Stimulated activated naive B cell treated with anti-CD40 and anti-IgM and Interleukin-4, amounts not matched to agents 10 μg/mL and 1 μg/mL and 100 μg/mL, for 72 hours (primary cell): ENCODE data around the gene IL9.

Source experiments
- ATAC-seq, 2 donors: fragments of 150-1000 bp; cut with Tn5 transposase; replicated peaks; 2 replicates each; pipeline ENCODE4 v1.10.0; 2021; ENCODE audit warnings: moderate library complexity in 1 of 2
- DNase-seq: peaks from one replicate; pipeline ENCODE4 v3.0.0; 2021
- H3K27ac Mint-ChIP-seq: one replicate; pipeline ENCODE4 v1.8.0; 2022; ENCODE audit warnings: mild to moderate bottlenecking, mixed read lengths
- H3K27me3 Mint-ChIP-seq, 2 donors: one replicate each; pipeline ENCODE4 v1.8.0; 2022; ENCODE audit warnings: mixed read lengths in 2 of 2
- H3K36me3 Mint-ChIP-seq, 2 donors: one replicate each; pipeline ENCODE4 v1.8.0; 2022; ENCODE audit warnings: mixed read lengths in 2 of 2, mild to moderate bottlenecking in 1 of 2
- H3K4me1 Mint-ChIP-seq, 2 donors: one replicate each; pipeline ENCODE4 v1.8.0; 2022; ENCODE audit warnings: mixed read lengths in 2 of 2, mild to moderate bottlenecking in 1 of 2
- H3K4me3 Mint-ChIP-seq, 2 donors: one replicate each; pipeline ENCODE4 v1.8.0; 2022; ENCODE audit warnings: mild to moderate bottlenecking in 2 of 2, mixed read lengths in 2 of 2, moderate library complexity in 1 of 2
- H3K9me3 Mint-ChIP-seq, 2 donors: one replicate each; pipeline ENCODE4 v1.8.0; 2022; ENCODE audit warnings: mixed read lengths in 2 of 2, mild to moderate bottlenecking in 1 of 2

Gene IL9

GRCh38 chr5:135851186-135851914, 44.3 kb downstream of the IL9 start:
- Mint-ChIP-seq H3K27ac (no peak overlapping the region), H3K4me3 (no peak overlapping the region), H3K27me3 (peaks cover 0 to 9% of the 10 kb centered on the region in 2 donors), H3K4me1 (no peaks in the 10 kb centered on the region), H3K36me3 (no peaks in the 10 kb centered on the region), H3K9me3 (no peaks in the 10 kb centered on the region)
- no peak for ATAC-seq
- no peak for DNase-seq

GRCh38 chr5:135850671-135851070, 45.0 kb downstream of the IL9 start:
- ATAC-seq (no peak), DNase-seq (no peak)
- no peak overlapping the region for H3K27ac Mint-ChIP-seq
- peaks cover 0 to 2% of the 10 kb centered on the region in 2 donors for H3K27me3 Mint-ChIP-seq
- H3K36me3 Mint-ChIP-seq: no peaks in the 10 kb centered on the region
- no peaks in the 10 kb centered on the region for H3K4me1 Mint-ChIP-seq
- no peaks in the 10 kb centered on the region for H3K9me3 Mint-ChIP-seq
- no peak overlapping the region for H3K4me3 Mint-ChIP-seq

GRCh38 chr5:135850231-135850630, 45.4 kb downstream of the IL9 start:
- no peak for ATAC-seq
- H3K27ac Mint-ChIP-seq: no peak overlapping the region
- no peaks in the 10 kb centered on the region for H3K27me3 Mint-ChIP-seq
- H3K4me3 Mint-ChIP-seq: no peak overlapping the region
- H3K36me3 Mint-ChIP-seq: no peaks in the 10 kb centered on the region
- no peak for DNase-seq
- H3K9me3 Mint-ChIP-seq: no peaks in the 10 kb centered on the region
- H3K4me1 Mint-ChIP-seq: no peaks in the 10 kb centered on the region

- ATAC-seq (no peak), DNase-seq (no peak)
- no peak overlapping the region for H3K27ac Mint-ChIP-seq
- no peaks in the 10 kb centered on the region for H3K36me3 Mint-ChIP-seq
- no peaks in the 10 kb centered on the region for H3K9me3 Mint-ChIP-seq
- H3K4me1 Mint-ChIP-seq: no peaks in the 10 kb centered on the region
- H3K27me3 Mint-ChIP-seq: peaks cover 0 to 5% of the 10 kb centered on the region in 2 donors
- no peak overlapping the region for H3K4me3 Mint-ChIP-seq
These were observed 47.7 kb downstream of the IL9 start for GRCh38 chr5:135847976-135848375.

GRCh38 chr5:135846311-135846710, 49.3 kb downstream of the IL9 start:
- no peak for ATAC-seq
- no peaks in the 10 kb centered on the region for H3K36me3 Mint-ChIP-seq
- no peak overlapping the region for H3K27ac Mint-ChIP-seq
- no peak overlapping the region for H3K4me3 Mint-ChIP-seq
- H3K27me3 Mint-ChIP-seq: peaks cover 0 to 11% of the 10 kb centered on the region in 2 donors
- DNase-seq: no peak
- no peaks in the 10 kb centered on the region for H3K4me1 Mint-ChIP-seq
- H3K9me3 Mint-ChIP-seq: no peaks in the 10 kb centered on the region

- peaks cover 3 to 5% of the 10 kb centered on the region in 2 donors for H3K9me3 Mint-ChIP-seq
- no peaks in the 10 kb centered on the region for H3K36me3 Mint-ChIP-seq
- DNase-seq (no peak), ATAC-seq (no peak)
- no peaks in the 10 kb centered on the region for H3K4me1 Mint-ChIP-seq
- H3K27ac Mint-ChIP-seq: no peak overlapping the region
- peaks cover 0 to 11% of the 10 kb centered on the region in 2 donors for H3K27me3 Mint-ChIP-seq
- H3K4me3 Mint-ChIP-seq: no peak overlapping the region
These were observed 51.9 kb downstream of the IL9 start for GRCh38 chr5:135843571-135844337.

- no peak overlapping the region for H3K4me3 Mint-ChIP-seq
- no peak overlapping the region for H3K27ac Mint-ChIP-seq
- ATAC-seq: no peak
These were observed 52.9 kb downstream of the IL9 start for GRCh38 chr5:135842737-135843136.

More at GRCh38 chr5:135842737-135843136, 52.9 kb downstream of the IL9 start:
- H3K27me3 Mint-ChIP-seq: peaks cover 0 to 12% of the 10 kb centered on the region in 2 donors
- H3K36me3 Mint-ChIP-seq: peaks cover 0 to 3% of the 10 kb centered on the region in 2 donors
- H3K9me3 Mint-ChIP-seq: peaks cover 10 to 14% of the 10 kb centered on the region in 2 donors
- no peaks in the 10 kb centered on the region for H3K4me1 Mint-ChIP-seq
- no peak for DNase-seq
